ENCODE data around the gene NF1.

GRCh38 chr17:31251105-31251969 is 156.6 kb downstream of the NF1 start:
- TF ChIP-seq RELA (CRISPR knock-in tag; IDR thresholded peaks at IDR 0.05; ENCODE audit: borderline replicate concordance) (no peak), ELF4 (CRISPR knock-in tag; IDR thresholded peaks at IDR 0.05; ENCODE audit: low read depth) (no peak), ATF2 (CRISPR knock-in tag; IDR thresholded peaks at IDR 0.05; ENCODE audit: borderline replicate concordance, low read depth) (no peak), ATF3 (CRISPR knock-in tag; conservative IDR thresholded peaks at IDR 0.05) (no peak), ZBTB21 (CRISPR knock-in tag; IDR thresholded peaks at IDR 0.05; ENCODE audit: borderline replicate concordance) (no peak), NR3C1 (CRISPR knock-in tag; conservative IDR thresholded peaks at IDR 0.05; ENCODE audit: low read depth) (no peak), ZNF232 (CRISPR knock-in tag; IDR thresholded peaks at IDR 0.05) (no peak), NR2C2 (CRISPR knock-in tag; IDR thresholded peaks at IDR 0.05) (no peak)
- TF ChIP-seq, protein P1, sequence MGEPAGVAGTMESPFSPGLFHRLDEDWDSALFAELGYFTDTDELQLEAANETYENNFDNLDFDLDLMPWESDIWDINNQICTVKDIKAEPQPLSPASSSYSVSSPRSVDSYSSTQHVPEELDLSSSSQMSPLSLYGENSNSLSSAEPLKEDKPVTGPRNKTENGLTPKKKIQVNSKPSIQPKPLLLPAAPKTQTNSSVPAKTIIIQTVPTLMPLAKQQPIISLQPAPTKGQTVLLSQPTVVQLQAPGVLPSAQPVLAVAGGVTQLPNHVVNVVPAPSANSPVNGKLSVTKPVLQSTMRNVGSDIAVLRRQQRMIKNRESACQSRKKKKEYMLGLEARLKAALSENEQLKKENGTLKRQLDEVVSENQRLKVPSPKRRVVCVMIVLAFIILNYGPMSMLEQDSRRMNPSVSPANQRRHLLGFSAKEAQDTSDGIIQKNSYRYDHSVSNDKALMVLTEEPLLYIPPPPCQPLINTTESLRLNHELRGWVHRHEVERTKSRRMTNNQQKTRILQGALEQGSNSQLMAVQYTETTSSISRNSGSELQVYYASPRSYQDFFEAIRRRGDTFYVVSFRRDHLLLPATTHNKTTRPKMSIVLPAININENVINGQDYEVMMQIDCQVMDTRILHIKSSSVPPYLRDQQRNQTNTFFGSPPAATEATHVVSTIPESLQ (CRISPR knock-in tag; IDR thresholded peaks at IDR 0.05) = no peak
- TF ChIP-seq, protein P2, sequence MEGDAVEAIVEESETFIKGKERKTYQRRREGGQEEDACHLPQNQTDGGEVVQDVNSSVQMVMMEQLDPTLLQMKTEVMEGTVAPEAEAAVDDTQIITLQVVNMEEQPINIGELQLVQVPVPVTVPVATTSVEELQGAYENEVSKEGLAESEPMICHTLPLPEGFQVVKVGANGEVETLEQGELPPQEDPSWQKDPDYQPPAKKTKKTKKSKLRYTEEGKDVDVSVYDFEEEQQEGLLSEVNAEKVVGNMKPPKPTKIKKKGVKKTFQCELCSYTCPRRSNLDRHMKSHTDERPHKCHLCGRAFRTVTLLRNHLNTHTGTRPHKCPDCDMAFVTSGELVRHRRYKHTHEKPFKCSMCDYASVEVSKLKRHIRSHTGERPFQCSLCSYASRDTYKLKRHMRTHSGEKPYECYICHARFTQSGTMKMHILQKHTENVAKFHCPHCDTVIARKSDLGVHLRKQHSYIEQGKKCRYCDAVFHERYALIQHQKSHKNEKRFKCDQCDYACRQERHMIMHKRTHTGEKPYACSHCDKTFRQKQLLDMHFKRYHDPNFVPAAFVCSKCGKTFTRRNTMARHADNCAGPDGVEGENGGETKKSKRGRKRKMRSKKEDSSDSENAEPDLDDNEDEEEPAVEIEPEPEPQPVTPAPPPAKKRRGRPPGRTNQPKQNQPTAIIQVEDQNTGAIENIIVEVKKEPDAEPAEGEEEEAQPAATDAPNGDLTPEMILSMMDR (IDR thresholded peaks at IDR 0.05) = no peak
- TF ChIP-seq, protein P3, sequence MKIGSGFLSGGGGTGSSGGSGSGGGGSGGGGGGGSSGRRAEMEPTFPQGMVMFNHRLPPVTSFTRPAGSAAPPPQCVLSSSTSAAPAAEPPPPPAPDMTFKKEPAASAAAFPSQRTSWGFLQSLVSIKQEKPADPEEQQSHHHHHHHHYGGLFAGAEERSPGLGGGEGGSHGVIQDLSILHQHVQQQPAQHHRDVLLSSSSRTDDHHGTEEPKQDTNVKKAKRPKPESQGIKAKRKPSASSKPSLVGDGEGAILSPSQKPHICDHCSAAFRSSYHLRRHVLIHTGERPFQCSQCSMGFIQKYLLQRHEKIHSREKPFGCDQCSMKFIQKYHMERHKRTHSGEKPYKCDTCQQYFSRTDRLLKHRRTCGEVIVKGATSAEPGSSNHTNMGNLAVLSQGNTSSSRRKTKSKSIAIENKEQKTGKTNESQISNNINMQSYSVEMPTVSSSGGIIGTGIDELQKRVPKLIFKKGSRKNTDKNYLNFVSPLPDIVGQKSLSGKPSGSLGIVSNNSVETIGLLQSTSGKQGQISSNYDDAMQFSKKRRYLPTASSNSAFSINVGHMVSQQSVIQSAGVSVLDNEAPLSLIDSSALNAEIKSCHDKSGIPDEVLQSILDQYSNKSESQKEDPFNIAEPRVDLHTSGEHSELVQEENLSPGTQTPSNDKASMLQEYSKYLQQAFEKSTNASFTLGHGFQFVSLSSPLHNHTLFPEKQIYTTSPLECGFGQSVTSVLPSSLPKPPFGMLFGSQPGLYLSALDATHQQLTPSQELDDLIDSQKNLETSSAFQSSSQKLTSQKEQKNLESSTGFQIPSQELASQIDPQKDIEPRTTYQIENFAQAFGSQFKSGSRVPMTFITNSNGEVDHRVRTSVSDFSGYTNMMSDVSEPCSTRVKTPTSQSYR (CRISPR knock-in tag; IDR thresholded peaks at IDR 0.05) = no peak
- TF ChIP-seq, protein P4, sequence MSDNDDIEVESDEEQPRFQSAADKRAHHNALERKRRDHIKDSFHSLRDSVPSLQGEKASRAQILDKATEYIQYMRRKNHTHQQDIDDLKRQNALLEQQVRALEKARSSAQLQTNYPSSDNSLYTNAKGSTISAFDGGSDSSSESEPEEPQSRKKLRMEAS (CRISPR knock-in tag; IDR thresholded peaks at IDR 0.05) = no peak
- TF ChIP-seq, protein P5, sequence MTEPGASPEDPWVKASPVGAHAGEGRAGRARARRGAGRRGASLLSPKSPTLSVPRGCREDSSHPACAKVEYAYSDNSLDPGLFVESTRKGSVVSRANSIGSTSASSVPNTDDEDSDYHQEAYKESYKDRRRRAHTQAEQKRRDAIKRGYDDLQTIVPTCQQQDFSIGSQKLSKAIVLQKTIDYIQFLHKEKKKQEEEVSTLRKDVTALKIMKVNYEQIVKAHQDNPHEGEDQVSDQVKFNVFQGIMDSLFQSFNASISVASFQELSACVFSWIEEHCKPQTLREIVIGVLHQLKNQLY (CRISPR knock-in tag; IDR thresholded peaks at IDR 0.05) = no peak
